H1 (cell line): ENCODE data around the gene TSC22D3. TPM values are rescaled to one million over a fixed set of nuclear protein-coding genes. Genes with fewer than 3 reads are reported as not detected.

ENCODE experiments used
- ASH2L ChIP-seq: fragments of 200-600, 300-600 bp; sonication (generic); IDR thresholded peaks from one replicate; pipeline ENCODE4 v1.7.1; 2017; ENCODE audit warnings: low read length
- GTF2F1 ChIP-seq: IDR thresholded peaks from 2 replicates; pipeline ENCODE4 v1.6.1; 2012; ENCODE audit warnings: low read depth, low read length, improper control_type of control experiment, borderline replicate concordance
- JUN ChIP-seq: IDR thresholded peaks from 2 replicates; pipeline ENCODE4 v1.6.1; 2011; ENCODE audit warnings: low read depth, mild to moderate bottlenecking, improper control_type of control experiment, low read length
- RAD21 ChIP-seq, 2 experiments: IDR thresholded peaks in 1 of 2; conservative IDR thresholded peaks in 1 of 2; 2 replicates each; pipeline ENCODE4 v1.6.1; 2011; ENCODE audit warnings: low read depth in 2 of 2, low read length in 2 of 2, improper control_type of control experiment in 1 of 2, inconsistent platforms in 1 of 2, mild to moderate bottlenecking in 1 of 2, moderate library complexity in 1 of 2
- polyA plus RNA-seq, 7 experiments: library from polyadenylated mRNA; depleted of rRNA in 3 of 7; stranded (reverse) in 5 of 7; unstranded in 2 of 7; fragments of >200 nt in 5 of 7; fragments of 200-250 nt in 2 of 7; gene quantifications; 1 replicate in 5 of 7; 2 replicates in 1 of 7; 4 replicates in 1 of 7; pipeline versions ENCODE4 v1.2.1 to v1.2.3, GENCODE V29; 2011 to 2013; ENCODE audit warnings: missing spikeins in 2 of 7, mixed read lengths in 2 of 7
- total RNA-seq: library from RNA; stranded (reverse); fragmentation: NEBNext Ultra II Directional; extraction: Animal tissue kit (Norgen Biotek cat#: 25700); gene quantifications from 2 replicates; pipeline ENCODE4 v1.2.1, GENCODE V29; 2021
- TF ChIP-seq, protein P1 (sequence below): IDR thresholded peaks from 2 replicates; pipeline ENCODE4 v1.6.1; 2012; ENCODE audit warnings: low read length, inconsistent platforms

TSC22D3 gene
- total and polyA plus RNA-seq, 2 of the 8 experiments (the other 6 are each of a cell fraction or from before 2014, with no cell fraction given): 7.6 to 12.9 TPM

DNA sequence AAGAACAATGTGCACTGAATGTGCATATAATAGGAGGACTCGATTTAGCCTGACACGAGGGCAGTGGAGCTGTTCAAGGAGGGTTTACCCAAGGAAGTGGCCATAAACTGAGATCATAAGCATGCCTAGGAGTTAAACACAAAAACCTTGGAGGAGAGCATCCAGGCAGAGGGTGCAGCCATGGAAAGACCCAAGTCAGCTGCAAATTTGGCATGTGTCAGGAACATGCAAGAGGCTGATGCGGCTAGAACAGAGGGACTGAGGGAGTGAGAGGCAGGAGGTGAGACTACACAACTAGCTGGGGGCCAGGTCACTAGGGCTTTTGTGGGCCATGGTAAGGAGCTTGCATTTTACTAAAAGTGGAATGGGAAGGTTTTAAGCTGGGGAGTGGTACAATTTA lies 91.7 kb downstream of the TSC22D3 start (continued):
- TF ChIP-seq ASH2L (no peak), RAD21 (IDR thresholded peaks at IDR 0.05 in 1 of 2, conservative IDR thresholded peaks at IDR 0.05 in 1 of 2; ENCODE audit: low read depth in 2 of 2, low read length in 2 of 2) (no peak), GTF2F1 (no peak), JUN (no peak)
- TF ChIP-seq, protein P1, sequence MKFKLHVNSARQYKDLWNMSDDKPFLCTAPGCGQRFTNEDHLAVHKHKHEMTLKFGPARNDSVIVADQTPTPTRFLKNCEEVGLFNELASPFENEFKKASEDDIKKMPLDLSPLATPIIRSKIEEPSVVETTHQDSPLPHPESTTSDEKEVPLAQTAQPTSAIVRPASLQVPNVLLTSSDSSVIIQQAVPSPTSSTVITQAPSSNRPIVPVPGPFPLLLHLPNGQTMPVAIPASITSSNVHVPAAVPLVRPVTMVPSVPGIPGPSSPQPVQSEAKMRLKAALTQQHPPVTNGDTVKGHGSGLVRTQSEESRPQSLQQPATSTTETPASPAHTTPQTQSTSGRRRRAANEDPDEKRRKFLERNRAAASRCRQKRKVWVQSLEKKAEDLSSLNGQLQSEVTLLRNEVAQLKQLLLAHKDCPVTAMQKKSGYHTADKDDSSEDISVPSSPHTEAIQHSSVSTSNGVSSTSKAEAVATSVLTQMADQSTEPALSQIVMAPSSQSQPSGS: no peak
